CD8-positive, alpha-beta memory T cell (primary cell): ENCODE measurements around the gene MYRF. TPM values are rescaled to one million over a fixed set of nuclear protein-coding genes. Genes with fewer than 3 reads are reported as not detected.

ENCODE experiments used
- CTCF ChIA-PET: fragments of 350-600 bp; sonication (Branson Sonifier 250); formaldehyde crosslinking; loops from one replicate; lab custom pipeline; 2021; ENCODE audit warnings: antibody characterized with exemption; lab: Charles Lee
- POLR2A ChIA-PET: fragments of 350-600 bp; sonication (Branson Sonifier 250); formaldehyde crosslinking; loops from one replicate; lab custom pipeline; 2021; ENCODE audit warnings: antibody characterized with exemption; lab: Charles Lee
- DNase-seq, 5 donors: peaks; one replicate each; pipeline versions ENCODE4 v3.0.0 to v3.0.0-alpha.2; 2020 to 2022; ENCODE audit warnings: mixed read lengths in 1 of 5
- H3K27ac ChIP-seq: one replicate; pipeline ENCODE4 v1.7.0; 2013; ENCODE audit warnings: low read depth, mild to moderate bottlenecking, low read length, moderate library complexity
- H3K27me3 ChIP-seq: 2 replicates; pipeline ENCODE4 v1.7.0; 2013; ENCODE audit warnings: low read length, mild to moderate bottlenecking; ENCODE audit not compliant: insufficient read depth, poor library complexity, severe bottlenecking
- H3K36me3 ChIP-seq: 2 replicates; pipeline ENCODE4 v1.7.0; 2013; ENCODE audit warnings: mild to moderate bottlenecking, low read length, moderate library complexity; ENCODE audit not compliant: insufficient read depth
- H3K4me1 ChIP-seq: 2 replicates; pipeline ENCODE4 v1.7.0; 2013; ENCODE audit warnings: mild to moderate bottlenecking, low read length, moderate library complexity; ENCODE audit not compliant: insufficient read depth
- H3K4me3 ChIP-seq: 2 replicates; pipeline ENCODE4 v1.7.0; 2013; ENCODE audit warnings: mild to moderate bottlenecking, low read length
- H3K9me3 ChIP-seq: 2 replicates; pipeline ENCODE4 v1.7.0; 2013; ENCODE audit warnings: mild to moderate bottlenecking, low read length
- H3K27ac Mint-ChIP-seq, 8 donors: one replicate each; pipeline ENCODE4 v1.8.0; 2020 to 2021; ENCODE audit warnings: mixed read lengths in 8 of 8, mild to moderate bottlenecking in 6 of 8, inconsistent platforms in 3 of 8, moderate library complexity in 3 of 8
- H3K27me3 Mint-ChIP-seq, 2 donors: one replicate each; pipeline ENCODE4 v1.8.0; 2020 to 2021; ENCODE audit warnings: mixed read lengths in 2 of 2, mild to moderate bottlenecking in 1 of 2, moderate library complexity in 1 of 2
- H3K36me3 Mint-ChIP-seq, 3 donors: one replicate each; pipeline ENCODE4 v1.8.0; 2020 to 2021; ENCODE audit warnings: mixed read lengths in 3 of 3, inconsistent platforms in 1 of 3, mild to moderate bottlenecking in 1 of 3
- H3K4me1 Mint-ChIP-seq, 3 donors: one replicate each; pipeline ENCODE4 v1.8.0; 2020 to 2021; ENCODE audit warnings: mixed read lengths in 3 of 3, inconsistent platforms in 1 of 3, mild to moderate bottlenecking in 1 of 3
- H3K4me3 Mint-ChIP-seq, 7 donors: one replicate each; pipeline ENCODE4 v1.8.0; 2020 to 2021; ENCODE audit warnings: mixed read lengths in 7 of 7, mild to moderate bottlenecking in 6 of 7, moderate library complexity in 4 of 7, inconsistent platforms in 2 of 7
- H3K9me3 Mint-ChIP-seq, 5 donors: one replicate each; pipeline ENCODE4 v1.8.0; 2020 to 2022; ENCODE audit warnings: mixed read lengths in 5 of 5, mild to moderate bottlenecking in 3 of 5, moderate library complexity in 2 of 5, inconsistent platforms in 1 of 5
- polyA plus RNA-seq: library from polyadenylated mRNA; unstranded; fragments of 300-500 nt; fragmentation: Illumina TruSeq; gene quantifications from one replicate; pipeline ENCODE4 v1.2.3, GENCODE V29; 2021
- total RNA-seq, 2 experiments: library from RNA; stranded (reverse); gene quantifications; one replicate each; pipeline ENCODE4 v1.2.3, GENCODE V29; 2021

MYRF gene
- total and polyA plus RNA-seq, 3 experiments from 2014 or later, result 0.63 to 0.93 (median 0.70) TPM

DNA sequence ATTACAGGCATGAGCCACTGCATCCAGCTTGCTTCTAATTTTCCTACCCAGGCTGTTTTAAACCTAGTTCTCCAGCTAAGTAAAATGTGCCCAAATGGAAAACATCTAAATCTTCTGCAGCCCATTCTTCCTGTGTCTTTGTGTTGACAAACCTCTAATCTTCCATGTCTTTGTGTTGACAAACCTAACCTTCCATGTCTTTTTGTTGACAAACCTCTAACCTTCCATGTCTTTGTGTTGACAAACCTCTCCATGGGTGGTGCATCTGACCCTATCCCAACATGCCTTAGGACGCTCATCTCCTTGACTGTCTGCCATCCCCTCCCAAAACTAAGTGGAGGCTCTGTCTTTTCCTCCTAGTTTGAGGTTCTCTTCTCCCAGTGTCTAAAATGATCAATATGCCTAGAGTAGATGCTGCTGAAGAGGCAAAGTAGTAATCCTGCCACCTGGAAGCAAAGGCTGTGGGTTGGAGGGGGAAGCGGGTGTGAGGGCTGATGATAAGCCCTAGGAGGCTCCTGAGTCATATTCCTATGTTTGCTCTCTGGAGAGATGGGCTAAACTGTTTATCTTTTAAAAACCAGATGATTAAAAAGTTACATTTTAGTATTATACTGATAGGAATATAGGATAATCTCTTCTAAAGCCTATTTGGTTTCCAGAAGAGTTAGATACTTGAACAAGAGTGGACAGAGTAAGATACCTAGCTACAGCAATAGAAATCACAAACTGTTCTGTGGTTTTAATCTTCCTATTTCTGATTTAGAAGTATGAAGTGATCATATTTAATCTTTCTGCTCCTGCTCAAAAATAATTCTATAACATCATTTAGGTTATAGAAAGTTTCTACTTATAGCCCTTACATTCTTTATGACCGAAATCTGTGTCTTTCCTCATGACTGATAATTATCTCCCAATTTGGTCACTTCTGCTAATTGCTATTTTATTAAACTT lies 48.2 kb downstream of the MYRF start:
- Mint-ChIP-seq H3K27ac (peak overlapping the region in 2 of 8 donors; percentile 11 to 75), H3K9me3 (no peaks in the 10 kb centered on the region), H3K27me3 (no peaks in the 10 kb centered on the region), H3K4me3 (no peak overlapping the region), H3K36me3 (peaks cover 0 to 13% (median 4%) of the 10 kb centered on the region in 3 donors), H3K4me1 (peaks cover 5 to 10% (median 5%) of the 10 kb centered on the region in 3 donors)
- no peak for DNase-seq
- peaks cover under 1% of the 10 kb centered on the region for H3K36me3 ChIP-seq
- H3K4me3 ChIP-seq, result no peak overlapping the region
- H3K27me3 ChIP-seq, result no peaks in the 10 kb centered on the region
- POLR2A ChIA-PET, result no interaction called here
- no peak overlapping the region for H3K27ac ChIP-seq
- CTCF ChIA-PET, result interaction anchor here (3.0 to 5.2 kb wide), 3 partner anchors 15 to 308 kb away, joined by 11 to 68 read pairs (median 31); partner anchors contain the start of gene FADS1
- no peaks in the 10 kb centered on the region for H3K4me1 ChIP-seq
- H3K9me3 ChIP-seq, result no peaks in the 10 kb centered on the region

- DNase-seq, result no peak
- Histone ChIP-seq H3K36me3 (no peaks in the 10 kb centered on the region), H3K9me3 (no peaks in the 10 kb centered on the region), H3K27ac (no peak overlapping the region), H3K4me1 (no peaks in the 10 kb centered on the region), H3K4me3 (no peak overlapping the region), H3K27me3 (no peaks in the 10 kb centered on the region)
- Mint-ChIP-seq H3K4me1 (peaks cover 0 to 3% (median 0%) of the 10 kb centered on the region in 3 donors), H3K9me3 (no peaks in the 10 kb centered on the region), H3K4me3 (no peak overlapping the region), H3K27me3 (no peaks in the 10 kb centered on the region), H3K27ac (peak overlapping the region in 1 of 8 donors; percentile 54), H3K36me3 (peaks cover 0 to 4% (median 0%) of the 10 kb centered on the region in 3 donors)
- ChIA-PET CTCF (interaction anchor here (1.9 to 3.0 kb wide), 2 partner anchors 13 to 279 kb away, joined by 6 to 11 read pairs; partner anchors contain the start of gene FADS1), POLR2A (no interaction called here)
Observed at GRCh38 chr11:61802605-61803004, 50.2 kb downstream of the MYRF start.

DNA sequence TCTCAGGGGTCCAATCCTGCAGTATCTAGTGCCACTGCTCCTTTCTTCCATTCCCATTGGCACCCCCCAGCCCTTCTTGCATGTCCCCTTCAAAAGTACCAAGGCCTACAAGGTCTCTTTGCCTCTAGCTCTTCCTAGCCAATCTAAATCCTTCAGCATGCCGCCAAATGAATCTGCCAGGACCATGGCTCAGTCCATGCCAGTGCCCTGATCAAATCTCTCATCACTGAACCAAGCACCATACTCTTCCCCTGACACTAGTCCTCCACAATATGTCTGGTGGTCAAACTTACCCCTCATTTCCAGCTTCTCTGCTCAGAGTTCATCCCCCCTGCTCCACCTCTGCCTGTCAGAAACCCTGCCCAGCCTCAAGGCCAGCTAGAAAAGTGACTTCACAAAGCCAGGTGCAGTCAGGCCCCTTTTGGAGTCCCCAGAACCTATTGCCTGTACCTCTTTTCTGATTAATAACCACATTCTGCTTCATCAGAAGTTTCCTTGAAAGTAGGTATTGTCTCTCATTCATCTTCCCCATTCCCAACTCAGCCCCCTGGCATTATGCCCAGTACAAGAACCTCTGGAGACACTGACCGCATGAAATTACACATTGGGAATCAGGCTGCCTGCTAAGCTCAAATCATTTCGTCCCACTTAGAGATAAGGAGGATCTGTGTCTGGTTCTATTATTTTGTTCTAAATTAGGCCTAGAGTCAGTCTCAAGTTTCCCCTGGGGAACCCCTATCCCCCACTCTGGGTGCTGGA lies 51.6 kb downstream of the MYRF start:
- no peaks in the 10 kb centered on the region for H3K4me1 ChIP-seq
- no peaks in the 10 kb centered on the region for H3K9me3 ChIP-seq
- no peaks in the 10 kb centered on the region for H3K9me3 Mint-ChIP-seq
- peaks cover 0 to 4% (median 0%) of the 10 kb centered on the region in 3 donors for H3K36me3 Mint-ChIP-seq
- peak overlapping the region in 2 of 8 donors; percentile 21 to 55 for H3K27ac Mint-ChIP-seq
- POLR2A ChIA-PET, result no interaction called here
- no peak overlapping the region for H3K4me3 Mint-ChIP-seq
- no peak overlapping the region for H3K4me3 ChIP-seq
- H3K27me3 ChIP-seq, result no peaks in the 10 kb centered on the region
- H3K36me3 ChIP-seq, result no peaks in the 10 kb centered on the region
- no peaks in the 10 kb centered on the region for H3K27me3 Mint-ChIP-seq
- H3K4me1 Mint-ChIP-seq, result no peaks in the 10 kb centered on the region
- CTCF ChIA-PET, result interaction anchor here (1.5 kb wide), 1 partner anchor 144 kb away, joined by 3 read pairs; no protein-coding TSS in a partner anchor
- no peak for DNase-seq
- H3K27ac ChIP-seq, result no peak overlapping the region

- H3K27me3 ChIP-seq, result no peaks in the 10 kb centered on the region
- Mint-ChIP-seq H3K27ac (no peak overlapping the region), H3K36me3 (peaks cover 0 to 4% (median 0%) of the 10 kb centered on the region in 3 donors), H3K4me1 (no peaks in the 10 kb centered on the region), H3K4me3 (no peak overlapping the region), H3K27me3 (no peaks in the 10 kb centered on the region), H3K9me3 (no peaks in the 10 kb centered on the region)
- POLR2A ChIA-PET, result no interaction called here
- H3K4me3 ChIP-seq, result no peak overlapping the region
- H3K36me3 ChIP-seq, result no peaks in the 10 kb centered on the region
- H3K4me1 ChIP-seq, result no peaks in the 10 kb centered on the region
- H3K9me3 ChIP-seq, result no peaks in the 10 kb centered on the region
- DNase-seq, result no peak
- H3K27ac ChIP-seq, result no peak overlapping the region
- CTCF ChIA-PET, result interaction anchor here (1.1 to 3.7 kb wide), 3 partner anchors 7 to 303 kb away, joined by 3 to 14 read pairs (median 4); no protein-coding TSS in a partner anchor
Observed at GRCh38 chr11:61805146-61805545, 52.7 kb downstream of the MYRF start.

GRCh38 chr11:61806785-61807184 lies 54.3 kb downstream of the MYRF start:
- Mint-ChIP-seq H3K27me3 (peaks cover 0 to 2% of the 10 kb centered on the region in 2 donors), H3K27ac (no peak overlapping the region), H3K4me1 (no peaks in the 10 kb centered on the region), H3K36me3 (no peaks in the 10 kb centered on the region), H3K4me3 (no peak overlapping the region), H3K9me3 (no peaks in the 10 kb centered on the region)
- no peak for DNase-seq
- Histone ChIP-seq H3K9me3 (no peaks in the 10 kb centered on the region), H3K27me3 (no peaks in the 10 kb centered on the region), H3K27ac (no peak overlapping the region), H3K4me3 (no peak overlapping the region), H3K36me3 (no peaks in the 10 kb centered on the region), H3K4me1 (no peaks in the 10 kb centered on the region)
- POLR2A ChIA-PET, result no interaction called here
- CTCF ChIA-PET, result interaction anchor here (1.4 to 3.7 kb wide), 2 partner anchors 9 to 275 kb away, joined by 5 to 14 read pairs; no protein-coding TSS in a partner anchor

- peaks cover 5% of the 10 kb centered on the region for H3K4me1 ChIP-seq
- H3K4me3 Mint-ChIP-seq, result no peak overlapping the region
- H3K4me1 Mint-ChIP-seq, result peaks cover 6 to 11% (median 6%) of the 10 kb centered on the region in 3 donors
- DNase-seq, result no peak
- no peaks in the 10 kb centered on the region for H3K9me3 ChIP-seq
- ChIA-PET CTCF (interaction anchor here (2.6 kb wide), 1 partner anchor 13 kb away, joined by 12 read pairs; no protein-coding TSS in a partner anchor), POLR2A (no interaction called here)
- no peak overlapping the region for H3K4me3 ChIP-seq
- no peak overlapping the region for H3K27ac ChIP-seq
- H3K36me3 ChIP-seq, result no peaks in the 10 kb centered on the region
- H3K9me3 Mint-ChIP-seq, result no peaks in the 10 kb centered on the region
- no peaks in the 10 kb centered on the region for H3K36me3 Mint-ChIP-seq
- peaks cover 3% of the 10 kb centered on the region for H3K27me3 ChIP-seq
- H3K27ac Mint-ChIP-seq, result no peak overlapping the region
- H3K27me3 Mint-ChIP-seq, result peaks cover 10 to 25% of the 10 kb centered on the region in 2 donors
Observed at GRCh38 chr11:61810671-61811175, 58.3 kb downstream of the MYRF start.

DNA sequence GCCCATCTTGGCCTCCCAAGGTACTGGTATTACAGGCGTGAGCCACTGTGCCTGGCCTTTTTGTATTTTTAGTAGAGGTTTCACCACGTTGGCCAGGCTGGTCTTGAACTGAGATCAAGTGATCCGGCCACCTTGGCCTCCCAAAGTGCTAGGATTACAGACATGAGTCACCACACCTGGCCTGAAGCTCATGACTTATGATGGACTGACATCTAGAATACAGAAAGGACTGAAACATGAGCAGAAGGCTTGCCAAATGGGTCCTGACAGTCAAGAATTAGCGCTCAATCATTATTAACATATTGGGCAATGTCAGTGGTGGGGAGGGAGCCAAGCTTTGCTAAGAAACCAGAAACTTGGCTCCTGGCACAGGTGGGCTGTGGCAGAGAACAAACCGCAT lies 59.4 kb downstream of the MYRF start:
- H3K27me3 ChIP-seq, result peaks cover 3% of the 10 kb centered on the region
- ChIA-PET POLR2A (no interaction called here), CTCF (interaction anchor here (2.6 kb wide), 1 partner anchor 14 kb away, joined by 12 read pairs; no protein-coding TSS in a partner anchor)
- H3K36me3 ChIP-seq, result no peaks in the 10 kb centered on the region
- no peak overlapping the region for H3K27ac ChIP-seq
- peaks cover 9 to 20% (median 10%) of the 10 kb centered on the region in 3 donors for H3K4me1 Mint-ChIP-seq
- H3K9me3 Mint-ChIP-seq, result no peaks in the 10 kb centered on the region
- no peaks in the 10 kb centered on the region for H3K36me3 Mint-ChIP-seq
- no peaks in the 10 kb centered on the region for H3K9me3 ChIP-seq
- H3K4me3 Mint-ChIP-seq, result peak overlapping the region in 1 of 7 donors; percentile 17
- H3K4me1 ChIP-seq, result peaks cover 10% of the 10 kb centered on the region
- H3K27me3 Mint-ChIP-seq, result peaks cover 16 to 32% of the 10 kb centered on the region in 2 donors
- DNase-seq, result no peak
- no peak overlapping the region for H3K27ac Mint-ChIP-seq
- no peak overlapping the region for H3K4me3 ChIP-seq
